Measurements from ENCODE around the gene PEMT. TPM values are rescaled to one million over a fixed set of nuclear protein-coding genes. Genes with fewer than 3 reads are reported as not detected.

PEMT gene
- total and polyA plus RNA-seq, 2 experiments from 2014 or later: 54.8 to 55.2 TPM

GRCh38 chr17:17513626-17514025 lies 77.9 kb downstream of the PEMT start:
- Histone ChIP-seq H3K9me2 (ENCODE audit: insufficient read depth) (no peaks in the 10 kb centered on the region), H3K36me3 (ENCODE audit: insufficient read depth) (no peaks in the 10 kb centered on the region), H3F3A (replicated peaks; ENCODE audit: low read depth) (0 out of 2 replicates have a peak, but pooled peaks cover 3% of the 10 kb centered on the region), H2AFZ (no peak overlapping the region), H3K4me2 (no peak overlapping the region), H4K20me1 (replicated peaks; ENCODE audit: insufficient read depth) (no peaks in the 10 kb centered on the region), H3K4me3 (no peak overlapping the region), H3K27ac (ENCODE audit: low read depth) (no peak overlapping the region), H3K27me3 (ENCODE audit: insufficient read depth) (no peaks in the 10 kb centered on the region), H3K79me2 (replicated peaks; ENCODE audit: insufficient read depth) (no peaks in the 10 kb centered on the region), H3K4me1 (ENCODE audit: insufficient read depth) (peaks cover 8% of the 10 kb centered on the region; the same call in 1 of the 2 replicates)
- Mint-ChIP-seq H3K4me3 (no peak overlapping the region), H3K36me3 (ENCODE audit: low read depth) (no peaks in the 10 kb centered on the region; the same call in 2 of the 3 replicates), H3K27me3 (ENCODE audit: insufficient read depth, low read depth, poor library complexity) (peaks cover 15% of the 10 kb centered on the region), H3K4me1 (peaks cover 26% of the 10 kb centered on the region), H3K9me3 (no peaks in the 10 kb centered on the region), H3K27ac (no peak overlapping the region; the same call in 1 of the 2 replicates)
- TF ChIP-seq CREB1 (CRISPR knock-in tag; IDR thresholded peaks at IDR 0.05; ENCODE audit: low read depth) (no peak), NANOG (IDR thresholded peaks at IDR 0.05; ENCODE audit: borderline replicate concordance) (no peak), REST (IDR thresholded peaks at IDR 0.05; ENCODE audit: unreplicated experiment) (no peak), ZNF331 (CRISPR knock-in tag; IDR thresholded peaks at IDR 0.05; ENCODE audit: low read depth) (no peak), STAT1 (IDR thresholded peaks at IDR 0.05; ENCODE audit: unreplicated experiment) (no peak), CTCF (conservative IDR thresholded peaks at IDR 0.05; ENCODE audit: low read depth in 2 of 2) (no peak), ETS1 (IDR thresholded peaks at IDR 0.05) (no peak), ZNF114 (CRISPR knock-in tag; IDR thresholded peaks at IDR 0.05) (no peak), EZH2 (IDR thresholded peaks at IDR 0.05; ENCODE audit: low read depth, unreplicated experiment) (no peak), JUNB (IDR thresholded peaks at IDR 0.05; ENCODE audit: unreplicated experiment) (no peak), EZH2phosphoT487 (IDR thresholded peaks at IDR 0.05; ENCODE audit: unreplicated experiment) (no peak), POLR2AphosphoS5 (IDR thresholded peaks at IDR 0.05; ENCODE audit: low read depth) (no peak), ZNF462 (CRISPR knock-in tag; IDR thresholded peaks at IDR 0.05) (no peak)
- DNase-seq (ENCODE audit: low spot score): no peak
- ATAC-seq: no peak
